Stimulated activated CD4-positive, alpha-beta T cell treated with anti-CD3 and anti-CD28 coated beads, Interleukin-12 subunit alpha, Interleukin-12 subunit beta, amount 100 ng/mL, for 48 hours (primary cell): ENCODE data around the gene TESPA1.
"Not testable (repeated sequence)": the region's sequence is repeated elsewhere in the genome, so short reads cannot be mapped to it uniquely, and the experiment has no call there.

ENCODE experiments used
- DNase-seq, 3 donors: peaks; one replicate each; pipeline ENCODE4 v3.0.0-alpha.2; 2020; ENCODE audit warnings: low read depth in 2 of 3, low spot score in 1 of 3

TESPA1 gene

GRCh38 chr12:54948171-54948570, 36.4 kb downstream of the TESPA1 start:
- no peak for DNase-seq

- DNase-seq: no peak
These were observed 39.5 kb downstream of the TESPA1 start for GRCh38 chr12:54945082-54945481.

GRCh38 chr12:54943292-54943691, 41.3 kb downstream of the TESPA1 start:
- DNase-seq: not testable (repeated sequence)

- DNase-seq: no peak
These were observed 42.9 kb downstream of the TESPA1 start for GRCh38 chr12:54941659-54942058.

GRCh38 chr12:54940727-54941315, 43.7 kb downstream of the TESPA1 start:
- no peak for DNase-seq

- DNase-seq: no peak
These were observed 46.6 kb downstream of the TESPA1 start for GRCh38 chr12:54937929-54938328.

GRCh38 chr12:54937376-54937775, 47.2 kb downstream of the TESPA1 start:
- DNase-seq: no peak

GRCh38 chr12:54936736-54937135, 47.8 kb downstream of the TESPA1 start:
- DNase-seq: no peak

- peak in 2 of 3 donors; percentile 18 to 28 for DNase-seq
These were observed 49.2 kb downstream of the TESPA1 start for GRCh38 chr12:54935235-54935951.

- no peak for DNase-seq
These were observed 50.1 kb downstream of the TESPA1 start for GRCh38 chr12:54934419-54934818.

- DNase-seq: no peak
These were observed 51.2 kb downstream of the TESPA1 start for GRCh38 chr12:54933376-54933775.

GRCh38 chr12:54932691-54933090, 51.9 kb downstream of the TESPA1 start:
- DNase-seq: no peak

- no peak for DNase-seq
These were observed 52.5 kb downstream of the TESPA1 start for GRCh38 chr12:54932038-54932437.

GRCh38 chr12:54929998-54930397, 54.6 kb downstream of the TESPA1 start:
- no peak for DNase-seq

GRCh38 chr12:54926246-54926645, 58.3 kb downstream of the TESPA1 start:
- DNase-seq: no peak

- DNase-seq: no peak
These were observed 59.4 kb downstream of the TESPA1 start for GRCh38 chr12:54924972-54925707.

GRCh38 chr12:54917001-54917488, 67.5 kb downstream of the TESPA1 start:
- no peak for DNase-seq
